ENCODE results near the gene PHLDA3.
"Not testable (repeated sequence)": the region's sequence is repeated elsewhere in the genome, so short reads cannot be mapped to it uniquely, and the experiment has no call there.

PHLDA3 gene

DNA sequence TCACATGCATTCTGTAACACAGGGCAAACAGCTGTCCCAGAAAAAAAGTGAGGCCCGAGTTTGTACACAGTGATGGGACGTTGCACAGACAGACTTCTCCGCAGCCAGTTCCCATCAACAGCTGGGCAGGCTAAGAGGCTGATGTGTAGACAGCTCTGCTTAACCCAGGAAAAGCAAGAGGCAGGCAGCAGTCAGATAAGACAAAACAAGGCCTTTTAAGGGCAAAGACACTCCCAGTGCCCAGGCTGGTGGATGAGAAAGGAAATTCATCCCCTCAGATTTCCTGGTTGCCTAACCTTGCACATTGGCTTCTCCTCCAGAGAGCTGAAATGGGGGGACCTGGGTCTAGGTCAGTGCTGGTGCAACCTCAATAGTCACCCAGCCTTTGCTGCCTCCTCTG is 17.2 kb upstream of the PHLDA3 start:
- DNase-seq (ENCODE audit: low read depth): no peak

- no peak for DNase-seq (ENCODE audit: low read depth)
Measured at GRCh38 chr1:201485184-201485774, 16.3 kb upstream of the PHLDA3 start.

- DNase-seq (ENCODE audit: low read depth): no peak
Measured at GRCh38 chr1:201483373-201483949, 14.5 kb upstream of the PHLDA3 start.

DNA sequence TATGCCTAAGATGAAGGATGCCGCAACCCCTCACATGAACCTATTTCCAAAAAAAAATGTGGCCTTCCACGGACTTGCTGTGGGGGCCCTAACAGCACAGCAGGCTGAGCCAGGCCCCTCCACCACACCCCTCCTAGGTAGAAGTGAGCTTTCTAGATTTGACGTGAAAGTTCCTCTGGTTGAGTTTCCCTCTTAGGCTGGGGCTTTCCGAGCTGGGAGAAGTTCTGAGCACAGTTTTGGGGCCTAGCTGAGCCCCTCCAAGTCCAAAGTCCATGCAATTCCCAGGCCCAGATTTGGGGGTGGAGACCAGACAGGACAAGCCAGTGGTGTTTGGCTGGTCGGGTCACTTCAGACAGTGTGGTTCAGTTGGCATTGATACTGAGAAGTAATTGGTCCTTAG is 13.8 kb upstream of the PHLDA3 start:
- DNase-seq (ENCODE audit: low read depth): no peak

GRCh38 chr1:201481761-201482493 is 12.9 kb upstream of the PHLDA3 start:
- DNase-seq (ENCODE audit: low read depth): no peak

GRCh38 chr1:201481004-201481380 is 12.0 kb upstream of the PHLDA3 start:
- no peak for DNase-seq (ENCODE audit: low read depth)

GRCh38 chr1:201480231-201481003 is 11.4 kb upstream of the PHLDA3 start:
- no peak for DNase-seq (ENCODE audit: low read depth)

DNA sequence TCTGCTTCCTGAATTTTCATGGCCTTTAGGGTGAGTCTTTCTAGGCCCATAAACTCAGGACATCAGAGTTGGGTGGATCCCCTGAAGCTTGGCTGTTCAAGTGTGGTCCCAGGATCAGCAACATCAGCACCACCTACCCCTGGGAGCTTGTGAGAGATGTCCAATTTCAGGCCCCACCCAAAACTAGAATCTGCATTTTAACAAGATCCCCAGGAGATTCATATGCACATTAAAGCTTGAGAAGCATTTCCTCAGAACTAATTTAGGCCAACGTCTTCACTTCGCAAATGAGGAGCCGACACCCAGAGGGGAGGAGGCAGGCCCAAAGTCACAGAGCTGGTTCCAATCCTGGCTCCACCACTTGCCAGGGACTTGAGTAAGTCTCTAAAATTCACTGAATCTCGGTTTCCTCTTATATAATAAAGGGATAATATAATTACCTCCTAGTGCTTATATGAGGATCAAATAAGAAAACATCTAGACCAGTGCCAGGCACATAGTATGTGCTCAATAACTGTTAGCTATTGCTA is 10.3 kb upstream of the PHLDA3 start:
- DNase-seq (ENCODE audit: low read depth): no peak

DNA sequence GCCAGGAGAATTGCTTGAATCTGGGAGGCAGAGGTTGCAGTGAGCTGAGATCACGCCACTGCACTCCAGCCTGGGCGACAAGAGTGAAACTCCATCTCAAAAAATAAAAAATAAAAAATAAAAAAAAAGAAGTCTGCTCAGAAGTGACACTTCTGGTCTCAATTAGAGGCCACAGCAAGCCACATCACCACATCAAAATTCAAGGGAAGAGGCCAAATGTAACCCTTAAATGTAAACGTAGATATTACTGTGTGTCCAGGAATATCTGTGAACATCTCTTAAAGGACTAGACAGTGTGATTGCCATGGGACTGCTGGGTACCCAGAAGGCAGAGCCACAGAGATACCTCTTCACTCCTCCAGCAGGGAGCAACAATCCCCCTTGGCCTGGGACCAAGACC is 9.7 kb upstream of the PHLDA3 start:
- not testable (repeated sequence) for DNase-seq (ENCODE audit: low read depth)

DNA sequence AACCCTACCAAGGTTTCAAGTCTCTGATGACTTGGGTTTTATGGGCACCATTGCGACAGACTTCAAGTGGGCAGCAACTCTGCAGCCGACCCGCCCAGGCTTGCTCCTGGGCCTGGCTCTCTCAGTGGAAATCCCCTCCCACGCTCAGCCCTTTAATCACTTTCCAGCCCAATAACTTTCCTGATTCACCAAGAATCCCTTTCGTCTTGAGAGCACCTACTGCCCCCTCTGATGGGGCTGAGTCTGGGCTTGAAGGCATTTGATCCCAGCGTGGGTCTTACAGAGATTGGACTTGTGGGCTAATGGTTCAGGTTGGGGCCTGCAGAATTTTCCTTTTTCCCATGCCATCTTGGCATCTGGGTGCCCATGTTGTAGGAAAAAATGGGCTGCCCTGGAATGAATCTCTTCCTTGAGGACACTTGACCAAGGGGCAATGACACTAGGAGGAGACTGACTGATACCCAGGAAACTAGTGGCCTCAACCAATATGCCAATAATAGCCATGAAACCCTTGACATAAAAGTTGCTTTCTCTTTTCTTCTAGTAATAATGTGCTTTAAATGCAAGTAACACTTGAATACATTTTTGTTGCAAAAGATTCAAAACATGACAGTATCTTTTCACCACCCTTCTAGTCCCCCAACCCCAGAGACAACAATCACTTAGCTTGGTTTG is 7.8 kb upstream of the PHLDA3 start:
- no peak for DNase-seq (ENCODE audit: low read depth)

GRCh38 chr1:201475915-201476669 is 7.1 kb upstream of the PHLDA3 start:
- DNase-seq (ENCODE audit: low read depth): no peak

DNA sequence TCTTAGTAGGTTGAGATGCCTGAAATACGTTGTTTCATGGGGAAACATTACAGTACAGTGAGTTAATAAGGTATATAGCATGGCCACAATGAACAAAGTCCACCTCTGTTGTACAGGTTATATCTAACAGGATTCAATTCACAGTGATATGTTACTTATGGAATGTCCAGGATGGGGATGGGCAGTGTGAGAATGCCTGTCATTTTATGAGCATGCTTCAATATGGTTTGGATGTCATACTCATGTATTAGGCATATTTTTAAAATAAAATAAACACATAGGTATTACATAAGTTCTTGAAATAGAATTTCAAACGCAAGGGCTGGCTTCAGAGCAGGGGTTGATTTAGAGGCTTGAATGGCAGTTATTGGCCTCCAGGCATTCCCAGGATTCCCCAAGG is 6.1 kb upstream of the PHLDA3 start:
- no peak for DNase-seq (ENCODE audit: low read depth)

DNA sequence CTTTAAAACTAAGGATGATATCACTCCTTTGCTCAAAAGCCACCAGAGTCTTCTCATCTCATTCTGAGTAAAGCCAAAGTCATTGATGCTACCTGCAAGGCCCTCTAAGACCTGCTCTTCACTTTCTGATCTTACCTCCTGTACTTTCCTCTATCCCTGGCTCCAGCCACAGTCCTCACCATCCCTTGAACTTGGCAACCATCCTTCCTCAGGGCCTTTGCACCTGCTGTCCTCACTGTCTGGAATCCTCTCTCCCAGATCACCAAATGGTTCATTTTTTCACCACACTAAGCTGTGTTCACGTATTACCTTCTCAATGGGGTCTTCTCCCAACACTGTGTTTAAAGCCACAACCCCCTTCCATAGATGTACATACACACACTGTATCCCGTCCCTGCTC is 4.3 kb upstream of the PHLDA3 start:
- DNase-seq (ENCODE audit: low read depth): no peak

- not testable (repeated sequence) for DNase-seq (ENCODE audit: low read depth)
Measured at GRCh38 chr1:201472321-201472720, 3.3 kb upstream of the PHLDA3 start.

DNA sequence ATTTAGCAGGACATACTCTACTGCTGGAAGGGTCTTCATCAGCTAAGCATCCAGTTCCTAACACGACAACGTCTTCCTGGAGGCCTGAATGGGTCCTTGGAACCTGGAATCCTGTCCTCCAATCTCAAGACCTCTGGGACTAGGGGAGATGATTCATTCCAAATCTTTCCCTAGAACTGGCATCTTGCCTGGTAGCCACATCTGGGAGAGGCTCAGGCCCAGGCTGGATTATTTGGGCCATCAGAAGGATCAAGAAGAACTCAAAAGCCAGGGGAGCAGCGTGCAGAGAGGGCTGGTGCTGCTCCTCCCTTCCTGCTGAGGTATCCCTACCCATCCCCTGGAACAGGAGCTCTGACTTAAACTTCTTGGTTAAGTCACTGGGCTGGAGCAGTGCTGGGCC is 2.8 kb upstream of the PHLDA3 start:
- DNase-seq (ENCODE audit: low read depth): peak; percentile 75

- no peak for DNase-seq (ENCODE audit: low read depth)
Measured at GRCh38 chr1:201470581-201470980, 1.6 kb upstream of the PHLDA3 start.

- no peak for DNase-seq (ENCODE audit: low read depth)
Measured at GRCh38 chr1:201469645-201470074, 672 bp upstream of the PHLDA3 start.

GRCh38 chr1:201468501-201468843 is 516 bp downstream of the PHLDA3 start:
- DNase-seq (ENCODE audit: low read depth): no peak

DNA sequence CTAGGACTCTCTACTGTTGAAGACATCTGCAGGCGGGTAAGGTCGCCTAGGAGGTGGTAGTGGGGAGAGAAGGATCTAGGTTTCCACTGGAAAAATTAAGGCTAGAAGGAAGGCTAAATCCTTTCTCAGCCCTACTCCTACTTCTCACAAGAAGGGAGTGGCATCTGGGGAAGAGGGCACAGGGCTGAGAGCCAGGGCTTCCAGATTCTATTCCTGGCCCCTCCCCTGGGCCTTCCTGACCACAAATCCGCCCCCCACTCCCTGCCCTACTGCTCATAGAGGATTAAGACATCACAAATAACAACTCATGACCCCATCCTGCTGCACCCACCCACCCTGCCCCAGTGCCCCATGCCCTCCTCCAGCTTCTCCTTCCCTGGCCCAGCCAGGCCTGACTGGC is 2.5 kb downstream of the PHLDA3 start:
- DNase-seq (ENCODE audit: low read depth): no peak

DNA sequence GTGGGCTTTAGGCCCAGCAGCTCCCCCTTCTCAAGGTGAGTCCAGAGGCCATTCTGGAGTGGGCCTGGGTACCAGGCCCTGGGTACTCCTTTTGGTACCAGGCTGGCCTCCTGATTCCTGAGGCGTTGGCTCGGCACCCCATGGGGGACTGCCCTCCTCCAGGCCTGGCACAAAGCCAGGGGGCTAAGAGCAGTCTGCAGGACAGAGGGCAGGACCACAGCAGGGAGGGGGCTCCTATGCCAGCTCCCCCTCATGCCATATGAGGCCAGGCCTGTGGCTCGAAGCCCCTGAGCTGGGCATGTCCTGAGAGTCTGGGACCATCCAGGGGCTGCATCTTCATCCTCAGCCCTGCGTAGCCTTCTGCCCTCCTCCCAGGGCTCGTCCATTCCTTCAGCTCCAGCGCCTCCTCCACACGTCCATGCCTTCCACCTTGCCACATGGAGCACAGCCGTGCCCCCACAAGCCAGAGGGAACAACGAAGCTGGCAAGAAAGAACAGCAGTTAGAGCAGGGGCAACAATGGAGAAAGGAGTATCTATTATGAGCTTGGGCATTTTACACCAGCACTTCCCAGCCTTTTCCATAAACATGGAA is 3.2 kb downstream of the PHLDA3 start:
- DNase-seq (ENCODE audit: low read depth): no peak

GRCh38 chr1:201463071-201463552 is 5.9 kb downstream of the PHLDA3 start:
- DNase-seq (ENCODE audit: low read depth): no peak

All from HS-5 (cell line).